Kidney (tissue), 14 donors: Measurements from ENCODE around the gene WWC2. TPM values are rescaled to one million over a fixed set of nuclear protein-coding genes. Genes with fewer than 3 reads are reported as not detected.

Source experiments
- DNase-seq, 5 donors: peaks; one replicate each; pipeline ENCODE4 v3.0.0-alpha.2; 2013 to 2020
- FAIRE-seq: peaks from 2 replicates; lab custom pipeline; 2012; peaks lifted over from hg19 to GRCh38; lab: Jason Lieb, UNC
- H3K27ac ChIP-seq, 2 donors: one replicate each; pipeline ENCODE4 v1.7.0; 2013; ENCODE audit warnings: low read depth in 2 of 2, low read length in 2 of 2, inconsistent platforms in 1 of 2
- H3K27me3 ChIP-seq: one replicate; pipeline ENCODE4 v1.7.1; 2013; ENCODE audit warnings: low read length, inconsistent platforms; ENCODE audit not compliant: control insufficient read depth, insufficient read depth
- H3K36me3 ChIP-seq, 3 donors: one replicate each; pipeline versions ENCODE4 v1.7.0 to v1.7.1; 2013; ENCODE audit warnings: low read length in 3 of 3, control low read depth in 1 of 3, inconsistent platforms in 1 of 3; ENCODE audit not compliant: insufficient read depth in 3 of 3, control insufficient read depth in 2 of 3
- H3K4me1 ChIP-seq, 3 donors: one replicate each; pipeline versions ENCODE4 v1.7.0 to v1.7.1; 2013; ENCODE audit warnings: low read length in 3 of 3, inconsistent platforms in 1 of 3, low read depth in 1 of 3; ENCODE audit not compliant: control insufficient read depth in 2 of 3, insufficient read depth in 2 of 3
- H3K4me3 ChIP-seq, 3 donors: one replicate each; pipeline versions ENCODE4 v1.7.0 to v1.8.1; 2013; ENCODE audit warnings: low read length in 3 of 3, control low read depth in 1 of 3, inconsistent platforms in 1 of 3
- H3K9ac ChIP-seq, 3 donors: one replicate each; pipeline versions ENCODE4 v1.7.0 to v1.7.1; 2013; ENCODE audit warnings: low read length in 3 of 3, control low read depth in 1 of 3, inconsistent platforms in 1 of 3
- H3K9me3 ChIP-seq, 3 donors: one replicate each; pipeline versions ENCODE4 v1.7.0 to v1.7.1; 2013; ENCODE audit warnings: low read length in 3 of 3, control low read depth in 1 of 3, inconsistent platforms in 1 of 3; ENCODE audit not compliant: control insufficient read depth in 2 of 3, insufficient read depth in 1 of 3
- intact Hi-C: fragments of 100-400 bp; cut with DNase I; formaldehyde crosslinking; loops from one replicate; pipeline ENCODE4 v1.11.1; 2022
- polyA plus RNA-seq: library from polyadenylated mRNA; stranded (reverse); fragments of 350-450 nt; fragmentation: Illumina TruSeq; extraction: RNeasy Lipid Tissue Mini Kit (QIAGEN cat#74804); gene quantifications from one replicate; pipeline ENCODE4 v1.2.3, GENCODE V29; 2014; ENCODE audit warnings: low read depth, low replicate concordance; ENCODE audit not compliant: insufficient read depth
- total RNA-seq: library from RNA; stranded (reverse); fragmentation: NEBNext Ultra II Directional; extraction: Animal tissue kit (Norgen Biotek cat#: 25700); gene quantifications from one replicate; pipeline ENCODE4 v1.2.1, GENCODE V29; 2021
- TF ChIP-seq, protein P1 (sequence below): IDR thresholded peaks from 3 replicates; pipeline ENCODE4 v1.5.1; 2012; ENCODE audit warnings: mild to moderate bottlenecking, moderate library complexity, borderline replicate concordance; ENCODE audit not compliant: insufficient read depth; ENCODE audit errors: extremely low read depth
- donor health status: control.
- donor health status: control.
- donor health status: control.
- donor health status: control.
- donor health status: control.
- donor health status: DM: yes; HTN: yes; CAD: no.
- donor health status: Normal renal cell carcinoma (clear cell type).

Gene WWC2
- total and polyA plus RNA-seq, 2 donors from 2014 or later, result 10.1 to 59.6 TPM

DNA sequence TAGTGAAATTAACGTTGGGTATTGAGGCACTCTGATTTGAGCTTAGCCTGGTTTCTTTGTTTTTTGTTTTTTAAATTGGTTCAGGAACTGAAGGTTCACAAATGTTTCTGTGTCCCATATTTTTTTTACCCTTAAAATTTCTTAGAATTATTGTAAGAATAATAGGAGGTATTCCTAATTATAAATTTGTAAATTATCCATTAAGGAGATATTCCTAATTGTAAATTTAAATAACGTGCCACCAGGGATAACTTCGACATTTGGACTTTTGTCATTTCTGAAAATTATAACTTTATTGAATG, 1.2 kb downstream of the WWC2 start:
- H3K9ac ChIP-seq, result peak overlapping the region; percentile 44 to 80 (median 48)
- peak overlapping the region in 1 of 2 donors; percentile 67 for H3K27ac ChIP-seq
- DNase-seq, result no peak
- no peaks in the 10 kb centered on the region for H3K9me3 ChIP-seq
- TF ChIP-seq, protein P1, sequence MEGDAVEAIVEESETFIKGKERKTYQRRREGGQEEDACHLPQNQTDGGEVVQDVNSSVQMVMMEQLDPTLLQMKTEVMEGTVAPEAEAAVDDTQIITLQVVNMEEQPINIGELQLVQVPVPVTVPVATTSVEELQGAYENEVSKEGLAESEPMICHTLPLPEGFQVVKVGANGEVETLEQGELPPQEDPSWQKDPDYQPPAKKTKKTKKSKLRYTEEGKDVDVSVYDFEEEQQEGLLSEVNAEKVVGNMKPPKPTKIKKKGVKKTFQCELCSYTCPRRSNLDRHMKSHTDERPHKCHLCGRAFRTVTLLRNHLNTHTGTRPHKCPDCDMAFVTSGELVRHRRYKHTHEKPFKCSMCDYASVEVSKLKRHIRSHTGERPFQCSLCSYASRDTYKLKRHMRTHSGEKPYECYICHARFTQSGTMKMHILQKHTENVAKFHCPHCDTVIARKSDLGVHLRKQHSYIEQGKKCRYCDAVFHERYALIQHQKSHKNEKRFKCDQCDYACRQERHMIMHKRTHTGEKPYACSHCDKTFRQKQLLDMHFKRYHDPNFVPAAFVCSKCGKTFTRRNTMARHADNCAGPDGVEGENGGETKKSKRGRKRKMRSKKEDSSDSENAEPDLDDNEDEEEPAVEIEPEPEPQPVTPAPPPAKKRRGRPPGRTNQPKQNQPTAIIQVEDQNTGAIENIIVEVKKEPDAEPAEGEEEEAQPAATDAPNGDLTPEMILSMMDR, result no peak
- H3K27me3 ChIP-seq, result no peaks in the 10 kb centered on the region
- H3K36me3 ChIP-seq, result no peaks in the 10 kb centered on the region
- FAIRE-seq, result no peak
- peak overlapping the region; percentile 67 to 88 (median 79) for H3K4me3 ChIP-seq
- intact Hi-C loops, result no loop called here
- H3K4me1 ChIP-seq, result peaks cover 4 to 12% (median 8%) of the 10 kb centered on the region in 3 donors

DNA sequence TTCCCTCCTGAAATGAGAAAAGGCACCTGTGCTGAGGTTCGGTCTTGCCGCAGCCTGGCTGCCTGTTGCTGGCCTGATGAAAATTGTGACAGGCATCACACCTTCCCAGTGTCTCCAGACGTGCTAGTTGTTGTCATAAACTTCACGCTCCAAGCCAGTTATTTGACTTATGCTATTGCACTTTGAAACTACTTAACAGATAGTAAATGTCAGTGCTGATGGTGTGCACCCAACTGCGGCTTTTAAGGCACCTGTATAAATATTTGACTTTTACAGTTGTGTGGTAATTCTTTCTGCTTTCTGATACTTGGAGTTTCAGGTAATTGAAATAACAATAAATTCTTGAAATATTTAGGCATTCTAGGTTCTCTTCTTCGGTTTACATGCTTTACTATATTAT, 1.8 kb downstream of the WWC2 start:
- no peak for FAIRE-seq
- Histone ChIP-seq H3K36me3 (no peaks in the 10 kb centered on the region), H3K27ac (no peak overlapping the region), H3K4me1 (peaks cover 4 to 12% (median 8%) of the 10 kb centered on the region in 3 donors), H3K9me3 (no peaks in the 10 kb centered on the region), H3K9ac (peak overlapping the region in 1 of 3 donors; percentile 48), H3K4me3 (peak overlapping the region; percentile 67 to 88 (median 79)), H3K27me3 (no peaks in the 10 kb centered on the region)
- TF ChIP-seq, protein P1, result no peak
- peak in 3 of 5 donors; percentile 20 to 51 (median 43) for DNase-seq
- intact Hi-C loops, result no loop called here

DNA sequence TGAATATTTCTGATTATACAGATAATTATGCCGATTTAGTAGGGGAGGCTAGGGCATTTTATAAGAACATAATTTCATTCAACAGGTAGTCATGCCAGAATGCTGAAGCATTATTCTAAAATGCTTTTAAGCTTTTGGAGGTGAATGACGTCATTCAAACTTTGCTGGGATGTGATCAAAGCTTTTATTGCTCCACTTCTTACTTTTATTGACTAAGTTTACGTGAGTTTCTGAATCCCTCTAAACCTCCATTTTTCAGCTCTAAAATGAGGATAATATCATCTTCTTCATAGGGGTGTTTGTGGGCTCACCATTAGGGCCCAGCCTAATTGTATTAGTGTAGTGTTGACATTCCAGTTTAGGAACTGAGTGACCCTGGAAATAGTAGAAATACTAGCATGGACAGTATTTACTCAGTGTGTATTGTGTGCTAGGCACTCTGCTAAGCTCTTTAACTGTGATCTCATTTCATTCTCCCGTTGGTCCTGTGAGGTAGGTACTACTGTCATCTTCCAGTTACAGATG, 3.0 kb downstream of the WWC2 start:
- Histone ChIP-seq H3K27ac (no peak overlapping the region), H3K9ac (no peak overlapping the region), H3K27me3 (no peaks in the 10 kb centered on the region), H3K4me3 (no peak overlapping the region), H3K4me1 (peaks cover 1 to 12% (median 8%) of the 10 kb centered on the region in 3 donors), H3K36me3 (no peaks in the 10 kb centered on the region), H3K9me3 (no peaks in the 10 kb centered on the region)
- TF ChIP-seq, protein P1, result no peak
- FAIRE-seq (no peak), DNase-seq (peak in 1 of 5 donors; percentile 44)
- intact Hi-C loops, result no loop called here

DNA sequence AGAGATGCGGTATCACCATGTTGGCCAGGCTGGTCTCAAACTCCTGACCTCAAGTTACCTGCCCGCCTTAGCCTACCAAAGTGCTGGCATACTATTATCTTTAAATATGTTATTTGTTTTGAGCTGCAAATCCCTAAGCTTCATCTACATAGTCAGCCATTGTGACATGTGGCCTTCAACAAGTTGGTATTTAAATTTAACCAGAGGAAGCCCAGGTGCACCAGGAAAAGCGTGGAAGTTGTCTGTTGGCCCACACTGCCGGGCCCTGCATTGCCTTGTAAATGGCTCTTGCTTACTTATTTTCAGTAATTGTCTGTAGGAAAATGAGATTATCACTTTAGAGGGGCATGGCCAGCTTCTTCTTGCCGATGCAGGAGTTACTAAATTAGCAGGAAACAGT, 6.0 kb downstream of the WWC2 start:
- DNase-seq (no peak), FAIRE-seq (no peak)
- Histone ChIP-seq H3K9ac (no peak overlapping the region), H3K9me3 (no peaks in the 10 kb centered on the region), H3K4me3 (no peak overlapping the region), H3K36me3 (no peaks in the 10 kb centered on the region), H3K4me1 (peaks cover 0 to 15% (median 2%) of the 10 kb centered on the region in 3 donors), H3K27ac (no peak overlapping the region), H3K27me3 (no peaks in the 10 kb centered on the region)
- intact Hi-C loops, result no loop called here
- TF ChIP-seq, protein P1, result no peak
